ENCODE data around the gene TRAK1.

The TRAK1 gene

GRCh38 chr3:42057561-42058211 lies 33.5 kb upstream of the TRAK1 start:
- ATAC-seq (replicated peaks) = peak; percentile 78 to 79
- Mint-ChIP-seq H3K9me3 (no peaks in the 10 kb centered on the region), H3K27me3 (no peaks in the 10 kb centered on the region), H3K4me1 (peaks cover 56 to 91% of the 10 kb centered on the region in 2 donors), H3K4me3 (peak overlapping the region; percentile 70 to 72), H3K36me3 (peaks cover 14 to 49% of the 10 kb centered on the region in 2 donors), H3K27ac (peak overlapping the region; percentile 95)
- DNase-seq = no peak

- ATAC-seq (replicated peaks) = peak; percentile 26 to 48
- H3K9me3 Mint-ChIP-seq = no peaks in the 10 kb centered on the region
- peaks cover 48 to 89% of the 10 kb centered on the region in 2 donors for H3K4me1 Mint-ChIP-seq
- DNase-seq = no peak
- no peaks in the 10 kb centered on the region for H3K27me3 Mint-ChIP-seq
- H3K4me3 Mint-ChIP-seq = peak overlapping the region in 1 of 2 donors; percentile 68
- H3K27ac Mint-ChIP-seq = no peak overlapping the region
- H3K36me3 Mint-ChIP-seq = peaks cover 4 to 39% of the 10 kb centered on the region in 2 donors
These were observed 30.0 kb upstream of the TRAK1 start for GRCh38 chr3:42061025-42061712.

- H3K4me1 Mint-ChIP-seq = peaks cover 55 to 93% of the 10 kb centered on the region in 2 donors
- peak overlapping the region; percentile 65 for H3K27ac Mint-ChIP-seq
- H3K36me3 Mint-ChIP-seq = peaks cover 4 to 43% of the 10 kb centered on the region in 2 donors
- H3K4me3 Mint-ChIP-seq = peak overlapping the region in 1 of 2 donors; percentile 22
- ATAC-seq (replicated peaks) = no peak
- H3K27me3 Mint-ChIP-seq = no peaks in the 10 kb centered on the region
- no peak for DNase-seq
- no peaks in the 10 kb centered on the region for H3K9me3 Mint-ChIP-seq
These were observed 29.3 kb upstream of the TRAK1 start for GRCh38 chr3:42061713-42062380.

- H3K27me3 Mint-ChIP-seq = no peaks in the 10 kb centered on the region
- DNase-seq (no peak), ATAC-seq (replicated peaks) (no peak)
- peaks cover 4 to 40% of the 10 kb centered on the region in 2 donors for H3K36me3 Mint-ChIP-seq
- no peaks in the 10 kb centered on the region for H3K9me3 Mint-ChIP-seq
- H3K27ac Mint-ChIP-seq = peak overlapping the region; percentile 59
- H3K4me3 Mint-ChIP-seq = no peak overlapping the region
- H3K4me1 Mint-ChIP-seq = peaks cover 53 to 93% of the 10 kb centered on the region in 2 donors
These were observed 28.7 kb upstream of the TRAK1 start for GRCh38 chr3:42062464-42062863.

GRCh38 chr3:42063888-42064287 lies 27.3 kb upstream of the TRAK1 start:
- no peak for ATAC-seq (replicated peaks)
- H3K4me3 Mint-ChIP-seq = no peak overlapping the region
- peak overlapping the region; percentile 81 for H3K27ac Mint-ChIP-seq
- H3K36me3 Mint-ChIP-seq = peaks cover 4 to 37% of the 10 kb centered on the region in 2 donors
- no peaks in the 10 kb centered on the region for H3K9me3 Mint-ChIP-seq
- DNase-seq = no peak
- H3K27me3 Mint-ChIP-seq = no peaks in the 10 kb centered on the region
- H3K4me1 Mint-ChIP-seq = peaks cover 54 to 93% of the 10 kb centered on the region in 2 donors

GRCh38 chr3:42066516-42067181 lies 24.5 kb upstream of the TRAK1 start:
- Mint-ChIP-seq H3K36me3 (peaks cover 4 to 31% of the 10 kb centered on the region in 2 donors), H3K27me3 (no peaks in the 10 kb centered on the region), H3K4me1 (peaks cover 48 to 90% of the 10 kb centered on the region in 2 donors), H3K4me3 (peak overlapping the region; percentile 47 to 69), H3K9me3 (no peaks in the 10 kb centered on the region), H3K27ac (peak overlapping the region; percentile 98)
- no peak for DNase-seq
- peak; percentile 46 to 60 for ATAC-seq (replicated peaks)

- ATAC-seq (replicated peaks) = peak; percentile 85 to 86
- peak overlapping the region; percentile 98 for H3K27ac Mint-ChIP-seq
- peaks cover 4 to 27% of the 10 kb centered on the region in 2 donors for H3K36me3 Mint-ChIP-seq
- DNase-seq = no peak
- H3K4me1 Mint-ChIP-seq = peaks cover 52 to 90% of the 10 kb centered on the region in 2 donors
- H3K9me3 Mint-ChIP-seq = no peaks in the 10 kb centered on the region
- peak overlapping the region; percentile 47 to 69 for H3K4me3 Mint-ChIP-seq
- H3K27me3 Mint-ChIP-seq = no peaks in the 10 kb centered on the region
These were observed 23.8 kb upstream of the TRAK1 start for GRCh38 chr3:42067326-42067725.

GRCh38 chr3:42068303-42069088 lies 22.7 kb upstream of the TRAK1 start:
- DNase-seq (no peak), ATAC-seq (replicated peaks) (no peak)
- H3K27ac Mint-ChIP-seq = peak overlapping the region; percentile 98
- peaks cover 7 to 26% of the 10 kb centered on the region in 2 donors for H3K36me3 Mint-ChIP-seq
- H3K9me3 Mint-ChIP-seq = no peaks in the 10 kb centered on the region
- peak overlapping the region in 1 of 2 donors; percentile 5 for H3K4me3 Mint-ChIP-seq
- H3K27me3 Mint-ChIP-seq = no peaks in the 10 kb centered on the region
- H3K4me1 Mint-ChIP-seq = peaks cover 59 to 90% of the 10 kb centered on the region in 2 donors

- peaks cover 64 to 92% of the 10 kb centered on the region in 2 donors for H3K4me1 Mint-ChIP-seq
These were observed 21.1 kb upstream of the TRAK1 start for GRCh38 chr3:42070089-42070488.

GRCh38 chr3:42070524-42070923 lies 20.6 kb upstream of the TRAK1 start:
- ATAC-seq (replicated peaks) = no peak
- Mint-ChIP-seq H3K27me3 (no peaks in the 10 kb centered on the region), H3K9me3 (no peaks in the 10 kb centered on the region), H3K4me1 (peaks cover 64 to 92% of the 10 kb centered on the region in 2 donors), H3K27ac (no peak overlapping the region), H3K4me3 (no peak overlapping the region), H3K36me3 (peaks cover 12 to 29% of the 10 kb centered on the region in 2 donors)
- no peak for DNase-seq

More at GRCh38 chr3:42070089-42070488, 21.1 kb upstream of the TRAK1 start:
- DNase-seq (no peak), ATAC-seq (replicated peaks) (no peak)
- no peak overlapping the region for H3K27ac Mint-ChIP-seq
- H3K9me3 Mint-ChIP-seq = no peaks in the 10 kb centered on the region
- no peaks in the 10 kb centered on the region for H3K27me3 Mint-ChIP-seq
- H3K36me3 Mint-ChIP-seq = peaks cover 10 to 29% of the 10 kb centered on the region in 2 donors
- no peak overlapping the region for H3K4me3 Mint-ChIP-seq

GRCh38 chr3:42071904-42072812 lies 19.0 kb upstream of the TRAK1 start:
- Mint-ChIP-seq H3K9me3 (peaks cover 0 to 2% of the 10 kb centered on the region in 2 donors), H3K4me3 (peak overlapping the region; percentile 75 to 77), H3K4me1 (peaks cover 56 to 79% of the 10 kb centered on the region in 2 donors), H3K27ac (peak overlapping the region; percentile 79), H3K36me3 (peaks cover 13 to 28% of the 10 kb centered on the region in 2 donors), H3K27me3 (no peaks in the 10 kb centered on the region)
- DNase-seq = no peak
- ATAC-seq (replicated peaks) = peak; percentile 25 to 30

GRCh38 chr3:42072831-42073301 lies 18.3 kb upstream of the TRAK1 start:
- H3K36me3 Mint-ChIP-seq = peaks cover 15 to 34% of the 10 kb centered on the region in 2 donors
- ATAC-seq (replicated peaks) (peak in 1 of 2 donors; percentile 34), DNase-seq (no peak)
- H3K9me3 Mint-ChIP-seq = peaks cover 0 to 2% of the 10 kb centered on the region in 2 donors
- peak overlapping the region; percentile 79 for H3K27ac Mint-ChIP-seq
- peak overlapping the region; percentile 75 to 77 for H3K4me3 Mint-ChIP-seq
- H3K27me3 Mint-ChIP-seq = no peaks in the 10 kb centered on the region
- H3K4me1 Mint-ChIP-seq = peaks cover 55 to 79% of the 10 kb centered on the region in 2 donors

Measured in stimulated activated naive B cell treated with anti-CD40 and anti-IgM and Interleukin-4, amounts not matched to agents 10 μg/mL and 1 μg/mL and 100 μg/mL, for 72 hours (primary cell).